ENCODE results near the gene FHAD1. TPM values are rescaled to one million over a fixed set of nuclear protein-coding genes. Genes with fewer than 3 reads are reported as not detected.

FHAD1 gene
- total and polyA plus RNA-seq, 10 of the 15 experiments (the other 5 are each of a cell fraction or from before 2014, with no cell fraction given), result 0.09 to 1.0 (median 0.32) TPM; not detected in 2

GRCh38 chr1:15362737-15363128 is 115.7 kb downstream of the FHAD1 start:
- Histone ChIP-seq H3K4me2 (ENCODE audit: control insufficient read depth, insufficient read depth) (no peak overlapping the region), H3K36me3 (ENCODE audit: control insufficient read depth in 2 of 2, insufficient read depth in 2 of 2, low read length in 1 of 2) (no peaks in the 10 kb centered on the region), H3K4me3 (no peak overlapping the region), H2AFZ (ENCODE audit: control insufficient read depth, low read depth, low read length) (no peak overlapping the region), H3K4me1 (ENCODE audit: control insufficient read depth, insufficient read depth, low read length) (no peaks in the 10 kb centered on the region; the same call in 1 of the 2 replicates), H4K20me1 (ENCODE audit: control insufficient read depth, insufficient read depth) (no peaks in the 10 kb centered on the region), H3K9ac (ENCODE audit: control insufficient read depth, insufficient read depth, low read length) (no peak overlapping the region), H3K9me3 (replicated peaks; ENCODE audit: control insufficient read depth, insufficient read depth, low read length) (no peaks in the 10 kb centered on the region), H3K27me3 (replicated peaks in 1 of 2; ENCODE audit: control insufficient read depth in 2 of 2, insufficient read depth in 2 of 2, low read length in 1 of 2) (0 out of 4 replicates have a peak, but pooled peaks cover 0 to 2% of the 10 kb centered on the region in 2 experiments), H3K27ac (ENCODE audit: control insufficient read depth, insufficient read depth) (no peak overlapping the region), H3K79me2 (ENCODE audit: control insufficient read depth, insufficient read depth, low read length) (no peaks in the 10 kb centered on the region)
- in situ Hi-C loops (cut with MboI) (no loop called here), intact Hi-C loops (cut with micrococcal nuclease; ENCODE audit: unreplicated experiment) (no loop called here)
- POLR2A ChIA-PET, result no interaction called here
- CTCF ChIA-PET, result no interaction called here
- FAIRE-seq (no peak), DNase-seq (ENCODE audit: low read depth, low spot score) (no peak), ATAC-seq (no peak)
- SMC1A ChIA-PET (ENCODE audit: uncharacterized antibody, unreplicated experiment), result no interaction called here
- WGBS (ENCODE audit: insufficient coverage, insufficient replicate concordance, low lambda C conversion rate, missing lambda C conversion rate), result 55% methylated on average over 4 of the region's 4 CpGs
- no TSS peak for BruUV-seq (replicated peaks)
- peak; percentile 25; the same call in 1 of the 2 replicates for TF ChIP-seq SPI1 (IDR thresholded peaks at IDR 0.05; ENCODE audit: borderline replicate concordance, insufficient read depth, low read depth, low read length)
- no peak for TF ChIP-seq JUND (IDR thresholded peaks at IDR 0.05; ENCODE audit: low read depth, low read length)
- TF ChIP-seq GABPA (IDR thresholded peaks at IDR 0.05; ENCODE audit: low read depth), result no peak
- no peak for TF ChIP-seq SKIL (IDR thresholded peaks at IDR 0.05; ENCODE audit: low read depth, poor library complexity, severe bottlenecking)
- RAD21 ChIA-PET (ENCODE audit: unreplicated experiment), result no interaction called here

- peak; percentile 45; the same call in 1 of the 3 replicates for ATAC-seq
- 26% methylated on average over 5 of the region's 5 CpGs for WGBS (ENCODE audit: insufficient coverage, insufficient replicate concordance, low lambda C conversion rate, missing lambda C conversion rate)
- intact Hi-C loops (cut with micrococcal nuclease; ENCODE audit: unreplicated experiment), result no loop called here
- TF ChIP-seq ZBTB4 (CRISPR knock-in tag; IDR thresholded peaks at IDR 0.05) (no peak), YBX1 (IDR thresholded peaks at IDR 0.05) (no peak), ZBED1 (IDR thresholded peaks at IDR 0.05; ENCODE audit: borderline replicate concordance) (no peak), E4F1 (IDR thresholded peaks at IDR 0.05; ENCODE audit: borderline replicate concordance, partially characterized antibody) (no peak), SIX5 (IDR thresholded peaks at IDR 0.05; ENCODE audit: low read depth, low read length, severe bottlenecking) (no peak), JUNB (IDR thresholded peaks at IDR 0.05) (no peak)
These were observed 117.7 kb downstream of the FHAD1 start for GRCh38 chr1:15364740-15365139.

More at GRCh38 chr1:15364740-15365139, 117.7 kb downstream of the FHAD1 start:
- ChIA-PET SMC1A (ENCODE audit: uncharacterized antibody, unreplicated experiment) (no interaction called here), RAD21 (ENCODE audit: unreplicated experiment) (no interaction called here), CTCF (no interaction called here), POLR2A (no interaction called here)
- BruUV-seq (replicated peaks), result no TSS peak
- Histone ChIP-seq H4K20me1 (ENCODE audit: control insufficient read depth, insufficient read depth) (no peaks in the 10 kb centered on the region), H3K4me2 (ENCODE audit: control insufficient read depth, insufficient read depth) (no peak overlapping the region), H3K79me2 (ENCODE audit: control insufficient read depth, insufficient read depth, low read length) (no peaks in the 10 kb centered on the region), H3K9ac (ENCODE audit: control insufficient read depth, insufficient read depth, low read length) (no peak overlapping the region), H3K4me1 (ENCODE audit: control insufficient read depth, insufficient read depth, low read length) (no peaks in the 10 kb centered on the region; the same call in 1 of the 2 replicates), H2AFZ (ENCODE audit: control insufficient read depth, low read depth, low read length) (no peak overlapping the region), H3K9me3 (replicated peaks; ENCODE audit: control insufficient read depth, insufficient read depth, low read length) (no peaks in the 10 kb centered on the region), H3K4me3 (no peak overlapping the region), H3K27ac (ENCODE audit: control insufficient read depth, insufficient read depth) (no peak overlapping the region), H3K36me3 (ENCODE audit: control insufficient read depth in 2 of 2, insufficient read depth in 2 of 2, low read length in 1 of 2) (no peaks in the 10 kb centered on the region), H3K27me3 (replicated peaks in 1 of 2; ENCODE audit: control insufficient read depth in 2 of 2, insufficient read depth in 2 of 2, low read length in 1 of 2) (0 out of 4 replicates have a peak, but pooled peaks cover 0 to 2% of the 10 kb centered on the region in 2 experiments)
- FAIRE-seq (no peak), DNase-seq (ENCODE audit: low read depth, low spot score) (no peak)
- in situ Hi-C loops (cut with MboI), result no loop called here
